Measurements from ENCODE around the gene ABCC8. TPM values are rescaled to one million over a fixed set of nuclear protein-coding genes. Genes with fewer than 3 reads are reported as not detected.

The ABCC8 gene
- total and polyA plus RNA-seq, 2 of the 8 experiments (the other 6 are each of a cell fraction or from before 2014, with no cell fraction given): 3.7 to 4.9 TPM

DNA sequence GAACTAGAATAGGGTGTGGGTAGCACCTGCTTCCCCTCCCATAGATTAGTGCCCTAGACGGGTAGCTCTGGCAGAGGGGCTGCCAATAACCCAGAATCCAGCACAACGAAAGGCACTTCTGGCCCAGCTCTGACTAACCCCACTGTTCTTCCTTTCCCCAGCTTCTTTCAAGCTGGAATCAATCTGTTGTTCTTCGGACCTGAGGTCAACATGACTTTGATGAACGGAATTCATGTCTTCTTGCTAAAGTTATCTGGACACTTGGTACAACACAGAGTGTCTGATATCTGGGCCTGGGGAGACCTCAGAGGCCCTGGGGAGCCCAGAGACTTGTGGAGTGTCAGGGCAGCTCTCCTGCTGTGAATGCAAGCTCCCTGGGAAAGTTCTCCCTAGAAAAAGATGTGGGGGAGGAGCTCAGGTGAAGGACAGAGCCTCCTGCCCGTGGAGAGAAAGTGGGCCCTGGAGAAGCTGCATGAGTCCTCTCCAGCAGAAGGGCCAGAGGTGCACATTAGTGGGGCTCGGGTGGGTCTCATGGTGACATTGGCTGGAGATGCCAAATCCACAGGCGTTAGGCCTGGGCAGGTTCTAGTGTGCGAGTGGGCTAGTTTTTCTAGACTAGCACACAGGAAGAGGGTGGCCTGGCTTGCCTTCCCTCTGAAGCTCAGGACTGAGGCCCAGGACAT is 94.5 kb downstream of the ABCC8 start (continued):
- TF ChIP-seq GTF2F1 (IDR thresholded peaks at IDR 0.05; ENCODE audit: borderline replicate concordance, low read depth, low read length): no peak
- TF ChIP-seq CEBPB (IDR thresholded peaks at IDR 0.05; ENCODE audit: low read depth, low read length): no peak
- no peak for TF ChIP-seq HDAC6 (IDR thresholded peaks at IDR 0.05; ENCODE audit: low read depth, low read length)
- no peak for TF ChIP-seq HDAC2 (IDR thresholded peaks at IDR 0.05; ENCODE audit: borderline replicate concordance in 1 of 2, low read depth in 2 of 2, low read length in 2 of 2)
- no peak for TF ChIP-seq POU5F1 (IDR thresholded peaks at IDR 0.05; ENCODE audit: low read depth, low read length)
- TF ChIP-seq JUN (IDR thresholded peaks at IDR 0.05; ENCODE audit: low read depth, low read length): no peak
- TF ChIP-seq BRCA1 (IDR thresholded peaks at IDR 0.05; ENCODE audit: low read depth, low read length): no peak
- no peak for TF ChIP-seq USF2 (IDR thresholded peaks at IDR 0.05; ENCODE audit: low read length)
- TF ChIP-seq SUZ12 (IDR thresholded peaks at IDR 0.05; ENCODE audit: low read length): no peak
